ENCODE data around the gene PDPN. TPM values are rescaled to one million over a fixed set of nuclear protein-coding genes. Genes with fewer than 3 reads are reported as not detected.

The PDPN gene
- total and polyA plus RNA-seq, 2 of the 8 experiments (the other 6 are each of a cell fraction or from before 2014, with no cell fraction given), result 44.7 to 169 TPM

GRCh38 chr1:13604721-13605120 is 21.1 kb downstream of the PDPN start:
- Histone ChIP-seq H4K91ac (replicated peaks; ENCODE audit: insufficient read length, low read length) (no peak overlapping the region), H2BK5ac (ENCODE audit: low read depth, low read length) (no peak overlapping the region), H3K4me2 (ENCODE audit: insufficient read depth in 1 of 2, low read depth in 2 of 2, low read length in 2 of 2) (no peak overlapping the region), H3K36me3 (ENCODE audit: control insufficient read depth in 2 of 4, insufficient read depth in 4 of 4, low read length in 3 of 4) (peaks cover 5 to 28% (median 17%) of the 10 kb centered on the region in 4 experiments; a peak in 7 of 8 replicates), H2BK120ac (replicated peaks; ENCODE audit: low read depth, low read length) (no peak overlapping the region), H3K9me3 (ENCODE audit: insufficient read depth in 2 of 2, low read depth in 1 of 2, low read length in 1 of 2) (no peaks in the 10 kb centered on the region), H2BK20ac (ENCODE audit: low read length) (no peak overlapping the region), H3K27ac (ENCODE audit: low read depth, low read length) (no peak overlapping the region), H3K23me2 (ENCODE audit: low read depth, low read length) (no peaks in the 10 kb centered on the region; the same call in 1 of the 2 replicates), H3K27me3 (replicated peaks in 1 of 4; ENCODE audit: control insufficient read depth in 3 of 4, extremely low read depth in 1 of 4, insufficient read depth in 3 of 4, low read length in 3 of 4) (no peaks in the 10 kb centered on the region), H3K14ac (ENCODE audit: insufficient read length) (no peak overlapping the region), H3K4me3 (ENCODE audit: extremely low read depth in 1 of 4, insufficient read depth in 2 of 4, low read depth in 3 of 4, low read length in 4 of 4) (no peak overlapping the region), H3K56ac (replicated peaks; ENCODE audit: insufficient read length, low read depth, low read length) (no peak overlapping the region), H2AK5ac (ENCODE audit: low read depth, low read length) (no peak overlapping the region), H4K8ac (ENCODE audit: extremely low read depth, insufficient read depth, low read length) (no peak overlapping the region), H3K9ac (replicated peaks in 1 of 4; ENCODE audit: extremely low read depth in 1 of 4, low read depth in 3 of 4, low read length in 3 of 4) (no peak overlapping the region), H3K4me1 (replicated peaks in 1 of 4; ENCODE audit: control insufficient read depth in 3 of 4, insufficient read depth in 4 of 4, low read length in 3 of 4) (peaks cover 3 to 20% (median 8%) of the 10 kb centered on the region in 4 experiments), H4K5ac (ENCODE audit: insufficient read length, low read depth, low read length) (no peak overlapping the region), H3K18ac (ENCODE audit: extremely low read depth, low read length) (no peak overlapping the region), H2AFZ (ENCODE audit: low read length) (no peak overlapping the region), H3K23ac (ENCODE audit: insufficient read length) (no peak overlapping the region), H4K20me1 (replicated peaks in 1 of 2; ENCODE audit: control insufficient read depth in 1 of 2, insufficient read depth in 2 of 2, low read length in 2 of 2) (peaks cover 2 to 12% of the 10 kb centered on the region in 2 experiments), H3K79me1 (ENCODE audit: low read depth, low read length) (peaks cover 3% of the 10 kb centered on the region; the same call in 1 of the 2 replicates), H2BK15ac (ENCODE audit: low read length) (no peak overlapping the region), H3K79me2 (ENCODE audit: control insufficient read depth in 1 of 2, insufficient read depth in 2 of 2, low read length in 2 of 2) (peaks cover 4 to 58% of the 10 kb centered on the region in 2 experiments), H3K4ac (replicated peaks; ENCODE audit: insufficient read length, low read depth, low read length) (no peak overlapping the region), H2BK12ac (ENCODE audit: low read depth, low read length) (no peak overlapping the region)
- ChIA-PET CTCF (ENCODE audit: partially characterized antibody) (interaction anchor here (0.5 to 2.1 kb wide), 5 partner anchors 22 to 1103 kb away, joined by 3 to 9 read pairs (median 3); no protein-coding TSS in a partner anchor), POLR2A (ENCODE audit: partially characterized antibody) (interaction anchor here (1.2 to 3.2 kb wide), 4 partner anchors 9 to 20 kb away, joined by 3 to 11 read pairs (median 4); no protein-coding TSS in a partner anchor)
- FAIRE-seq (no peak), DNase-seq (ENCODE audit: low read depth in 1 of 2, low spot score in 2 of 2) (no peak)
- WGBS, 2 experiments (ENCODE audit: extremely low coverage in 1 of 2, insufficient coverage in 1 of 2, insufficient read length in 1 of 2, insufficient replicate concordance in 2 of 2, low coverage in 1 of 2, low lambda C conversion rate in 2 of 2, missing lambda C conversion rate in 1 of 2), result 83% methylated on average over 3 of the region's 3 CpGs; no CpG with 5 or more reads in 1 of the 2 experiments
- TF ChIP-seq RAD21 (IDR thresholded peaks at IDR 0.05 in 1 of 2, conservative IDR thresholded peaks at IDR 0.05 in 1 of 2; ENCODE audit: low read depth in 2 of 2, low read length in 2 of 2) (no peak), TEAD4 (IDR thresholded peaks at IDR 0.05; ENCODE audit: low read depth, low read length) (no peak), CHD1 (IDR thresholded peaks at IDR 0.05; ENCODE audit: low read depth, low read length) (no peak), MAFK (IDR thresholded peaks at IDR 0.05; ENCODE audit: low read depth, low read length) (no peak), SP1 (IDR thresholded peaks at IDR 0.05; ENCODE audit: low read depth, low read length) (no peak), E2F6 (IDR thresholded peaks at IDR 0.05) (no peak), JUN (IDR thresholded peaks at IDR 0.05; ENCODE audit: low read depth, low read length) (no peak), TAF1 (IDR thresholded peaks at IDR 0.05; ENCODE audit: low read depth, low read length) (no peak), RBBP5 (IDR thresholded peaks at IDR 0.05; ENCODE audit: borderline replicate concordance, low read depth, low read length) (no peak), RNF2 (IDR thresholded peaks at IDR 0.05; ENCODE audit: borderline replicate concordance, low read depth, low read length, missing control alignments, poor library complexity, severe bottlenecking) (no peak), PHF8 (conservative IDR thresholded peaks at IDR 0.05; ENCODE audit: low read depth, low read length) (no peak), EZH2 (IDR thresholded peaks at IDR 0.05; ENCODE audit: low read depth, low read length, severe bottlenecking) (no peak), CHD2 (IDR thresholded peaks at IDR 0.05; ENCODE audit: low read length) (no peak)
